Stimulated activated CD8-positive, alpha-beta memory T cell treated with anti-CD3 and anti-CD28 coated beads, Interleukin-7, amount 100 ng/mL, for 1 hour (primary cell): ENCODE results near the gene SERPINB1.
"Not testable (repeated sequence)": the region's sequence is repeated elsewhere in the genome, so short reads cannot be mapped to it uniquely, and the experiment has no call there.

Source experiments
- DNase-seq, 2 donors: peaks; one replicate each; pipeline ENCODE4 v3.0.0-alpha.2; 2020; ENCODE audit warnings: low read depth in 2 of 2

SERPINB1 gene

DNA sequence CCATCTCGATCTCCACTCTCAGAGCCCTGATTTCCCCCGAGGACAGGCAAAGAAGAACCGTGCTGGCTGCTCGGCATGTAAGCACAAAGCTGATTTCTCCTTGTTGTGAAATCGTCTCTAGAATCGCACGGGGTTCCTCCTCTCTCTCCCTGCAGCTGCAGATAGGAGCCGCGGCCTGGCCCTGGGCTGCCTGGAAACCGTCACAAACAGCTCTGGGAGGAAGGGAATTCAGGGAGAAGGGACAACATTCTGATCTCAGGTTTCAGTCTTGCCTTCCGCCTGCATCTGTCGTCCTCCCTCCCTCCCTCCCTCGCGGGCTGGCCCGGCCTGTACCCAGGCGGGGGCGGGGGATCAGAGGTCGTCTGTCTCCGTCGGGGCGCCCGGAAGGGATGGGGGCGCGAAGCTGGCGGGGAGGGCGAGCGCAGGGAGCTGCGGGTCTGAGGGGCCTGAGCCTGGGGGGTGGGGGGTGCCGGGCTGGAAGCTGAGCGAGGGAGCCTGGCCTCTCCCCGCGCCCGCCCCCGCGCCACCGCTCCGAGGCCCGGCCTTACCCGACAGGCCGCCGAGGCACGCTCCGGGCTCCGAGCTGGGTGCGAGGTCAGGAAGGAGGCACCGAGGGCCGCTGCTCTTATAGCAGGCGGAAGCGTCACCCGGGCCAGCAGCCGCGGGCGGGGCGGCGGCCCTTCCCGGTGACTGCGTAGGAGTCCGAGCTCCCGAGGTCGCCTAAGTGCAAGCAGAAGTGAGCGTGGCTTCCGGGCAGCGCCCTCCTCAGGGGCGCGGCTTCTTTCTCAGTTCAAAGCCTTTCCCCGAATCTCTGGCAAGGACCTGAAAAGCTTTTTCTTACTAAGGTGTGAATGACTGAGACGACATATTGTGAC, at the start of gene SERPINB1:
Gene SERPINB1, minus strand, starts transcription at position 600 of the 875 bp plus-strand sequence. CDS start 1,277 bp downstream, outside the sequence.
- peak; percentile 50 to 54 for DNase-seq

DNA sequence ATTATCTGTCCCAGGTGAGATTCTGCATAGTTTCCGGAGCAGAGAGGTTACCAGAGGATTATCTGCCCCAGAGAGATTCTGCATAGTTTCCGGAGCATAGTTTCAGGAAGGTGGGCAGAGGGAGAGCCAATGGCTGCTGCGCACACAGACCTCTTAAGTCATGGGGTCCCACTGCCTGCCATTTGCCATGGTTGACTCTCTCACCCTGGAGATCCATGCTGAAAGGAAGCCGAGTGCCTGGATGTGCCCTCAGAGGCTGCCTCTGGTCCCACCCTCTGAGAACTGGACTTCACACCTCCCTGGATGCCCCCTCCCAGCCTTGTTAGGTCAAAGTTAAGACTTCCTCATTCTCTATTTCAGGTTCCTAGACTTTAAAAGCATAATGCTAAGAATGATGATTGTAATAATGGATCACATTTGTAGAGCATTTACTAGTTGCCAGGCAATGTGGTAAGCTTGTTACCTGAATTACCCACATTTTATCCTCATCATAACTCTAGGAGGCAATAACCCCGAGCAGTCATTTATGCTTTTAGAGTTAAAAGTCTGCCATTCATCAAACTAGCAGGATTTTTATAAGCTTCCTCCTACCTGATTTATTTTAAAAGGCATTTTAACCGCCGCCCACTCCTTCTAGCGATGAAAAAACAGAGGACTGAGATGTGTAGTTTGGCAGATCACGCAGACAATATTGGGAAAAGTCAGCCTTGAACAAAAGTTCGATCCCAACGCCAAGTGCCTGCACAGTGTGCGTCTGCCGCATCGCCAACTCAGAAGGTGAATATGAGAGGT, 49.5 kb upstream of the SERPINB1 start:
- no peak for DNase-seq

DNA sequence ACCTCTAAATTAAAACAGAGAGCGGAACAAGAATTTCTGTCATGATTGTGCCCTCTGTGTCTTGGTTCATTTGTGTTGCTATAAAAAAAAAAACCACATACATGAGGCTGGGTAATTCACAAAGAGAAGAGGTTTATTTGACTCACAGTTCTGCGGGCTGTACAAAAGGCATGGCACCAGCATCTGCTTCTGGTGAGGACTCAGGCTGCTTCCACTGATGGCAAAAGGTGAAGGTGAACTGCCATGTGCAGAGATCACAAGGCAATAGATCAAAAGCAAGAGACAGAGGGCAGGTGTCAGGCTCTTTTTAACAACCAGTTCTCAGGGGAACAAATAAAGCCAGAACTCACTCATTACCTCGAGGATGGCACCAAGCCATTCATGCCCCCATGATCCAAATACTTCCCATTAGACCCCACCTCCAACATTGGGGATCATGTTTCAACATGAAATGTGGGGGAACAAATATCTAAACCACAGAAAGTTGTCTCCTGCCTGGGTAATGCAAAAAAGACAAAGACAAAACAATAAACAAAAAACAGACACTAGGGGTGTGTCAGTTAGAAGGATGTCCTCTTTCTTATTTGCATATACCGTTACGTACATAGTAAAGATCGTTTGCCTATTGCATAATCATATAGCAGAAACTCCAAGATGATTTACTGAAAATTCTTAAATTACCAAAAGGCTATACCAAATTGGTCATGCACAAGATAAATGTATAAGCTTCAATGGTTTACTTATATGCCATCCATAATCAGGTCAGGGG, 44.5 kb upstream of the SERPINB1 start:
- no peak for DNase-seq

DNA sequence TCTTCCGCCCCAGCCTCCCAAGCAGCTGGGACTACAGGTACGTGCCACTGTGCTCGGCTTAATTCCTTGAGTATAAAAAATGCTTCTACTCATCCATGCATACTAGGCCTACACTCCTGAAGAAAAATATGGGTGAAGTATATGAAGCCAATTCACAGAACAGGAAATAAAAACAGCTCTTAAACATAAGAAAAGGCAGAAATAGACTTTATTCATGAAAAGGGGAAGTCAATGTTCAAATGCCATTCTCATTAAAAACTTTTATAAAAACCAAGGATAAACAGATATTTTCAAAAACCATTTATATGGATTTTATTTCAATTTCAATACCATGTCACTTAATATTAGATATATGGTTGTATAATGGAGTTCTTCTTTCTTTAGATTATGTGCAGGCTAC, 43.1 kb upstream of the SERPINB1 start:
- no peak for DNase-seq

DNA sequence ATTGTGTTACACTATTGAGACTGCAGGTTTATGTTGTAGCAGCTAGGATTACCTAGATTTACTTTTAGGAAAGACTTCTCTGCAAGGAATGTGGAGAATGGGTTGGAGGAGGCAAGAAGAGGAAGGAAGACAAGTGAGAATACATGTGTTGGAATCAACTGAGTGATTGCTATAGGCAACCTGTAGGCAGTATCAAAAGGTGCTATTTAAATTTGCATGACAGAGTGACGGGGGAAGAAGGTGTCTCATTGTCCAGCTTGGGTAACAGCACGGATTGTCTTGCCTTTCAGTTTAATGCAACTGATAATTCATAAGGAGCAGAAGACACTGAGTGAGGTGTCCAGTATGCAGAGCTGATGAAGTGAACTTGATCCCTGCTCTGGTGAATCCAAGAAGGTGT, 42.0 kb upstream of the SERPINB1 start:
- DNase-seq = no peak

DNA sequence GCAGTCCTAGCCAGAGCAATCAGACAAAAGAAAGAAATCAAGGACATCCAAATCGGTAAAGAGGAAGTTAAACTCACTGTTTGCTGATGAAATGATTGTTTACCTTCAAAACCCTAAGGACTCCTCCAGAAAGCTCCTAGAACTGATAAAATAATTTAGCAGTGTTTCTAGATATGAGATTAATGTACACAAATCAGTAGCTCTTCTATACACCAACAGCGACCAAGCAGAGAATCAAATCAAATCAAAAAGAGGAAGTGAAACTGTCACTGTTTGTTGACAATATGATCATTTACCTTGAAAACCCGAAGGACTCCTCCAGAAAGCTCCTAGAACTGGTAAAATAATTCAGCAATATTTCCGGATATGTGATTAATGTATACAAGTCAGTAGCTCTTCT, 39.8 kb upstream of the SERPINB1 start:
- DNase-seq = no peak

DNA sequence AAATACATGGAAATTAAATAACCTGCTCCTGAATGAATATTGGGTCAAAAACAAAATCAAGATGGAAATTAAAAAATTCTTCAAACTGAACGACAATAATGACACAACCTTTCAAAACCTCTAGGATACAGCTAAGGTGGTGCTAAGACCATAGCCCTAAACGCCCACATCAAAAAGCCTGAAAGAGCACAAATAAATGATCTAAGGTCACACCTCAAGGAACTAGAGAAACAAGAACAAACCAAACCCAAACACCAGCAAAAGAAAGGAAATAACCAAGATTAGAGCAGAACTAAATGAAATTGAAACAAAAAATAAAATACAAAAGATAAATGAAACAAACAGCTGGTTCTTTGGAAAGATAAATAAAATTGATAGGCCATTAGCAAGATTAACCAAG, 38.5 kb upstream of the SERPINB1 start:
- not testable (repeated sequence) for DNase-seq

DNA sequence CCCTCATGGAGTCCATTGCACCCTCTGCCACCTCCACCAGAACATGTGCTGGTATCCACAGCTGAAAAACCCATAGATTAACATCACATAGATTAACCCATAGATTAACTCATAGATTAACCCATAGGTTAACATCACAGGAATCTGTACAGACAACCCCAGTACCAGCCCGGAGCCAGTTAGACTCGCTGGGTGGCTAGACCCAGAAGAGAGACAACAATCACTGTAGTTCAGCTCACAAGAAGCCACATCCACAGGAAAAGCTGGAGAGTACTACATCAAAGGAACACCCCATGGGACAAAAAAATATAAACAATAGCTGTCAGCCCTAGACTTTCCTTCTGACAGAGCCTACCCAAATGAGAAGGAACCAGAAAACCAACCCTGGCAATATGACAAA, 36.3 kb upstream of the SERPINB1 start:
- no peak for DNase-seq

DNA sequence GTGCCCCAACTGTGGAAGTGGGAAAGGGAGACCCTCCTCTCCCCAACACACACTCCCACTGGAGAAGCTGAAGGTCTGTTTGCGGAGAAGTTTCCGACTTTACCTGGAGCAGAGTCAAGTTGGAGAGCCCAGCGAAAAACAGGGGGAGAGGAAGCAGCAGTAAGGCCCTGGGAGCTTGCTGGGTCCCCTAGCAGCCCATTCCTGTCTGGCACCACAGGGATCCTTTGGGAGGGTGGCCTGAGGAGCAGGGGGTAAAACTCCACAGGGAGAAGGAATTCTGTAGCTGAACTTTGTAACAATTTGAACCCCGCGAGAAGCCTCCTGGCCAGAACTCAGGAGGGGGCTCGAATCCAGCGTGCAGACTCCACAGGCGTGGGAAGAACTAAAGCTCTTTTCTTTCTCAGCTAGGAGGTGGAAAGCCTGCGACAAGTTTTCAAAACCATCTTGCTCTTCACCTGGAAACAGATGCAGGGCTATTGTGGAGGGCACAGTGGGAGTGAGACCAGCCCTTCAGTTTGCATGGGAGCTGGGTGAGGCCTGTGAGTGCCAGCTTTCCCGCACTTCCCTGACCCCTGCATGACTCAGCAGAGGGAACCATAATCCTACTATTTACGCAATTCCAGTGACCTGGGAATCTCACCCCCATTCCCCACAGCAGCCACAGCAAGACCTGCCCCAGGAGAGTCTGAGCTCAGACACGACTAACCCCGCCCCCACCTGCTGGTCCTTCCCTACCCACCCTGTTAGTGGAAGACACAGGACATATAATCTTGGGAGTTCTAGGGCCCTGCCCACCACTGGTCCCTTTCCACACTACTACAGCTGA, 35.6 kb upstream of the SERPINB1 start:
- no peak for DNase-seq

DNA sequence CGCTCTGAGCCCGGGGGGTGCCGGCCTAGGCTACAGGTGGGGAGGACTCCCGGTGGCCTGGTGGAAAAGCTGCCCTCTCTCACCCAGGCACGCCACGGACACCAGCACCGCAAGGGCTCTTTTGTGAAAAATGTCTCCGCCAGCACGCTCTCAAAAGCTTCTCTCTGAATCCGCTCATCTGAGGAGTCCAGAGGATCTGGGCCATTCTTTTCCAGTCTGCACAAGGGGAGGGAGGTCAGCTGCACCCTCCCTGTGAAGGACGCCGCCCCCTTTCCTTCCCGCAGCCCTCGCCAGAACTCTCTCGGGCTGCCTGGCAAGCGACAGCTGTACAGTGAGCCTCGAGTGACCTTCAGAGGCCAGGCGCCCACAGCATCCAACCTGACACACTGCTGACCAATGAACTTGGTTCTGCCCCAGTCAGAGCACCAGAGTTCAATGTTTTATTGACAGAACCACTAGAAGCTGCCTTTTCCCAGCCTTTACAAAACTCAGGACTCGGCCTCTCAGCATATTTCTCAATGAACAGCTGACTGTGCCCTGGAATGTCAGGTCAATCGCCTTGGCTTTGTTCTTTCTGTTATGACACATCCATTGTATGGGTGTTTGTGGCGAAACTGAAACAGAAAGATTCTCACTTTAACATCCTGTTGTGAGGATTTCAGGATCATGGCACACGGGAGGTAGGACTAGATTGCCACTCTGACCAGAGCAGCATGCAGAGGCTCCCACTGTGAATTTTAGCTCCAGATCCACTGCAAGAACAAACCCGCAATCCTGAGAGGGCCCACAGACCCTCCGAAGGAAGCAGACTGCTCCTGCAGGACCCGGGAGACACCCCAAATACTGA, 34.8 kb upstream of the SERPINB1 start:
- no peak for DNase-seq

DNA sequence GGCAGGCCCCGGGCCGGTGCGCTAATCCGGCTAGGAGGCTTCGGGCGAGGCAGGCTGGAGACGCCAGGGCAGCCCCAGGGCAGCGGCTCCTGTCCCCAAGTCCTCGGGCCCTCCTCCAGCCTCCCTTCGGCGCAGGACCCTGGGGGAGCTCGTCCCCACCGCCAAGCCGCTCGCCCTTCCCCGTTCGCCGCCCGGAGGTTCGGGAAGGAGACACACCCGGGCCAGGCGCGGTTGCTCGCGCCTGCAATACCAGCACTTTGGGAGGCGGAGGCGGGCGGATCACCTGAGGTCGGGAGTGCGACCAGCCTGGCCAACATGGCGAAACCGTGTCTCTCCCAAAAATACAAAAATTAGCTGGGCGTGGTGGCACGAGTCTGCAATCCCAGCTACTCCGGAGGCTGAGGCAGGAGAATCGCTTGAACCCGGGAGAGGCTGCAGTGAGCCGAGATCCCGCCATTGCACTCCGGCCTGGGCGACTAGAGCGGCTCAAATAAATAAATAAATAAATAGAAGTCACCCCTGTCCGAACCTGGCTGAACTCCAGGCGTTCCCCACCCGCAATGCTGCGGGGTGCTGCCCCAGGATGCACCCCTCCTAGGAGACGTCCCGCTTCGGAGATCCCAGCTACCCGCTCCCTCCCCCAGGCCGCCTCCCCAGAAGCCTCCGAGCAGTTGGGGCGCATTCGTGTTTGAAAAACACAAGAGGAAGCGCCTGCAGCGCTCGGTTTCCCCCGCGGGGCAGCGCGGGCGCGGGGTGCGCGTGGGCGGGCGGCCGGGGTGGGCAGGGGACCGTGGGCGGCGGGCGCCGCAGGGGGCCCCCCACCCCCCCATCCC, 33.9 kb upstream of the SERPINB1 start:
- no peak for DNase-seq

DNA sequence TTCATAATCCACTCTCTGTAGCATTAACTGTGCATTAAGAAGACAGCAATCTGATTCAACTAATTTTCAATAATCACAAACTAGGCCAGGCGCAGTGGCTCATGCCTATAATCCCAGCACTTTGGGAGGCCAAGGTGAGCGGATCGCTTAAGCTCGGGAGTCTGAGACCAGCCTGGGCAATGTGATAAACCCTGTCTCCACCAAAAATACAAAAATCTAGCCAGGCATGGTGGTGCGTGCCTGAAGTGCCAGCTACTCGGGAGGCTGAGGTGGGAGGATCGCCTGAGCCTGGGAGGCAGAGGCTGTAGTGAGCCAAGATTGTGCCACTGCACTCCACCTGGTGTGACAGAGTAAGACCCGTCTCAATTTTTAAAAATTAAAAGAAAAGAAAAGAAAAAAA, 32.0 kb upstream of the SERPINB1 start:
- no peak for DNase-seq

DNA sequence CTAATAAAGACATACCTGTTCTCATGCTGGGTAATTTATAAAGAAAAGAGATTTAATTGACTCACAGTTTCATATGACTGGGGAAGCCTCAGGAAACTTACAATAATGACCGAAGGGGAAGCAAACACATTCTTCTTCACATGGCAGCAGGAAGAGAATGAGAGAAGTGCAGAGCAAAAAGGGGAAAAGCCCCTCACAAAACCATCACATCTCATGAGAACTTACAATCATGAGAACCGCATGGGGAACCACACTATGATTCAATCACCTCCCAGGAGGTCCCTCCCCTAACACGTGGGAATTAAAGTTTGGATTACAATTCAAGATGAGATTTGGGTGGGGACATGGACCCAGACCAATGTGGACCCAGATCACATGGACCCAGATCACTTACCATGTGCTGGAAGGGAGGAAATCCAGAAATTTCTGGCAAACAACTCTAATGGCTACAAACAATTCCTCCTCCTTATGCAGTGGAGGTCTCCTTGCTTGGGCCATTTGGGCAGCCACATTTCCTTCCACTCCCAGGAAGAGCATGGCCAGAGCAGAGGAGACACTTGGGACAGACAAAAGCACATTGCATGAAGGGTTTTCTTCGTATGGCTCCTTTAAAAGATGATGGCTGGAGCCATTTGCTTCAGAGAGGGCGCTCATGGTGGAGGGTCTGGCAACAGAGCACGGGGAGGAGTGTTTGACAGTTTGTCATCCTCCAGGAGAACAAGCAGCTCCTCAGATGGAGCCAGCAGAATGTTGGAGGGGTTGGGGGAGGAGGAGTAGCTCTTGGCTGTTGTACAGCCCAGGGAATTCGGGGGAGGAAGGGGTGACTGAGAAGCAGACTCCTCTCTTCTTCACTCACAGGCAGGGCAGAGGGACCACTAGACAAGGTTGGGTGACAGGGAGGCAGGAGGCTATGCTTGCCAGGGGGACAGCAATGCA, 31.0 kb upstream of the SERPINB1 start:
- DNase-seq = no peak

DNA sequence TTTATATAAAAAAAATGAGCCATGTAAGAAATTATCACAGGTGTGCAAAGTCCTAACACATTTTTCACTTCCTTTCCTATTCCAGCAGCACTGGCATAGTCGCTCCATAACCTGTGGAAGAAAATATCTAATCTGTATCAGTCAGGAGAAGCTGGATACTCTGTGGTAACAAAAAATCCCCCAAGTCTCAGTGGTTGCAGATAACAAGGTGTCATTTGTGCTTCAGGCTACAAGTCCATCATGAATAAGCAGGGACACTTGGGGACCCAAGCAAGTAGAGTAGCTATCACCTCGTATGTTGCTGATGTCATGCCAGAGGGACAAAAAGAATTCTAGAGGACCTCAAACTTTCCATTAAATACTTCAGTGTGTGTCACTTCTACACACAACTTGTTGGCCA, 30.3 kb upstream of the SERPINB1 start:
- DNase-seq = no peak

DNA sequence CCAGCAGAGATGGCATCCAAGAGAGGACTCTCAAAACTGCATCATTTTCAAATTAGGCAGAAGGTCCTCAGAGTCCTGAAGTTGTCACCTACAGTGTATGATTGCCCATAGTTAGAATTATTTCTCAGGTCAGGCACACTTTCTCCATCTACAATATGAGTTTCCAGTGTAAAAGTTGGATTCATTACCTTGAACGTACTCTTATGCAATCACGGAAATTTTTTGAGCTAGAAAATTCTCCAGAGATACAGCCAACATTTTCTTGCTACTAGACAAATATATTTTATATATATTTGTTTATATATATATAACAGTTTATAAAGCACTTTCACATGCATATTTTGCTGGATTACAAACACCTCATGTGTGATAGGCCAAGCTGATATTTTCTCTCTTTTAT, 29.4 kb upstream of the SERPINB1 start:
- no peak for DNase-seq

DNA sequence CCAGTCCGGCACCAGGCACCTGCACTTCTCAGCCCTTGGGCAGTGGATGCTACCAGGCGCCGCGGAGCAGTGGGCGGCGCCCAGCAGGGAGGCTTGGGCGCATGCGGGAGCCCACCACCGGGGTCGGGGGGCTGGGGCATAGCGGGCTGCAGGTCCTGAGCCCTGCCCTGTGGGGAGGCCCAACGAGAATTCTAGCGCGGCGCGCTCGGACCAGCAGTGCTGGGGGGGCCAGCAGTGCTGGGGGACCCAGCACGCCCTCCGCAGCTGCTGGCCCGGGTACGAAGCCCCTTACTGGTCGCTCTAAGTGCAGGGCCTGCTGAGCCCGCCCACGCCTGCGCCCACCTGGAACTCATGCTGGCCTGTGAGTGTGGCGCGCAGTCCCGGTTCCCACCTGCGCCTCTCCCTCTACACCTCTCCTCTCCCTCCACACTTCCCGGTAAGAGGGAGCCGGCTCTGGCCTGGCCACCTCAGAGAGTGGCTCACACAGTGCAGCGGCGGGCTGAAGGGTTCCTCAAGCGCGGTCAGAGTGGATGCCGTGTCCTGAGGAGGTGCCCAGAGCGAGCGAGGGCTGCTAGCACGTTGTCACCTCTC, 28.5 kb upstream of the SERPINB1 start:
- DNase-seq = no peak

DNA sequence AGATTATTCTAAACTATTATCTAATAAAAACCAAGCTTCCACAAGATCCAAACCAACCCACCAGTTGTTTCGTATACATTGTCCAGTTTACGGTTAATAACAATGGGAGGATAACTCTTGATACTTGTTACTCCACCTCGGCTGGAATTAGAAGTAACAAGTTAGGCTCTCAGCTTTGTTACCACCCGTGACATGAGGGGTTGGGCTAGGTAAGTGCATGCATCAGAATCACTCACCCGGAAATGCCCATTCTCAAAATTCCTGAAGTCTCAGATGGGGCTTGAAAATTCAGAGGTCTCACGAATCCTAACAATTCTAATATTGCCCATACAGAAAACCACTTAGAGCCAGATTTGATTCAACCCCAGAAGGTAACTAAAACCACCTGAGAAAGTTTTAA, 27.0 kb upstream of the SERPINB1 start:
- no peak for DNase-seq
